ENCODE data around the gene MAGI3.
"Not testable (repeated sequence)": the region's sequence is repeated elsewhere in the genome, so short reads cannot be mapped to it uniquely, and the experiment has no call there.

GRCh38 chr1:113718621-113719020 lies 328.3 kb downstream of the MAGI3 start:
- TF ChIP-seq POLR2A (IDR thresholded peaks at IDR 0.05; ENCODE audit: low read length); ELK1 (IDR thresholded peaks at IDR 0.05; ENCODE audit: low read depth, low read length); CTCF (IDR thresholded peaks at IDR 0.05); TP53 (CRISPR knock-in tag; IDR thresholded peaks at IDR 0.05); MAX (IDR thresholded peaks at IDR 0.05); REST (IDR thresholded peaks at IDR 0.05): not testable (repeated sequence)

Measured in A549 (cell line).